GM11168 (cell line): ENCODE data around the gene TRUB2.

ENCODE experiments used
- in situ Hi-C: fragments of 300-500 bp; cut with MboI; formaldehyde crosslinking; loops from one replicate; pipeline ENCODE4 v1.12.0; 2022; ENCODE audit warnings: low sequenced_read_pairs; ENCODE audit not compliant: unreplicated experiment

TRUB2 gene, protein sequence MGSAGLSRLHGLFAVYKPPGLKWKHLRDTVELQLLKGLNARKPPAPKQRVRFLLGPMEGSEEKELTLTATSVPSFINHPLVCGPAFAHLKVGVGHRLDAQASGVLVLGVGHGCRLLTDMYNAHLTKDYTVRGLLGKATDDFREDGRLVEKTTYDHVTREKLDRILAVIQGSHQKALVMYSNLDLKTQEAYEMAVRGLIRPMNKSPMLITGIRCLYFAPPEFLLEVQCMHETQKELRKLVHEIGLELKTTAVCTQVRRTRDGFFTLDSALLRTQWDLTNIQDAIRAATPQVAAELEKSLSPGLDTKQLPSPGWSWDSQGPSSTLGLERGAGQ

DNA sequence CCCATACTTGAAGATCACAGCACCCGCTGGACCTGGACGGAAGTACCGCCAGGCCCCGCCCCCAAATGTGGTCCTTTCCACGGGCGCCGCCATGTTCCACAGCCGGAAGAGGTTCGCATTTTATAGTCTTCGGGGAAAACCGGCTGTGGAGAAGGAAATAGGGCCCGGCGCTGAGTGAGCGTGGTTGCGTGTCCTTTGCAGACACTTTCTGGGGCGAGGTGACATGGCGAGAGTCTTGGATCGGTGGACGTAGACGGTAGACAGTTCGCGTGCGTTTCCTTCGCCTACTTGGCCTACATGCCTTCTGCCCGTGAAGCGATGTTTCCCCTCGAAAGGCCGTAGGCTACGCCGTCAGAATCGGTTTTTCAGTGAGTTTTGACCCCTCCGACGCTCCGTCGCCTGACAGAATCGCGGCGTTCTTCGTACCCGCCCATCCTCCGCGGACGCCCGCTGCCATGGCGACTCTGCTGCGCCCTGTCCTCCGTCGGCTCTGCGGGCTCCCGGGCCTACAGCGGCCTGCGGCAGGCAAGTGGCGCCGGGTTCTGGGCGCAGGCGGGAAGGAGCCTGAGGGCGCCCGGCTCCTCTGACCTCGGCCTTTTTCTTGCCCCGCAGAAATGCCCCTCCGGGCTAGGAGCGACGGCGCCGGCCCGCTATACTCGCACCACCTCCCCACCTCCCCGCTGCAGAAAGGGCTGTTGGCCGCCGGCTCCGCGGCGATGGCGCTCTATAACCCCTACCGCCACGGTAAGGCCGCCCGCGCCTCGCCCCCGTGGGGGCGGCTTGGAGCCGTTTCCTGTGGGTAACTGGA lies at the start of gene TRUB2, which contains the start of gene COQ4:
Gene TRUB2, minus strand, starts transcription at position 44 of the 808 bp plus-strand sequence. Its CDS starts 39 bp downstream, at position 5.
Gene COQ4, plus strand, starts transcription at position 436 of the 808 bp plus-strand sequence. Its CDS starts 20 bp downstream, at position 456.
- in situ Hi-C loops, result no loop called here

DNA sequence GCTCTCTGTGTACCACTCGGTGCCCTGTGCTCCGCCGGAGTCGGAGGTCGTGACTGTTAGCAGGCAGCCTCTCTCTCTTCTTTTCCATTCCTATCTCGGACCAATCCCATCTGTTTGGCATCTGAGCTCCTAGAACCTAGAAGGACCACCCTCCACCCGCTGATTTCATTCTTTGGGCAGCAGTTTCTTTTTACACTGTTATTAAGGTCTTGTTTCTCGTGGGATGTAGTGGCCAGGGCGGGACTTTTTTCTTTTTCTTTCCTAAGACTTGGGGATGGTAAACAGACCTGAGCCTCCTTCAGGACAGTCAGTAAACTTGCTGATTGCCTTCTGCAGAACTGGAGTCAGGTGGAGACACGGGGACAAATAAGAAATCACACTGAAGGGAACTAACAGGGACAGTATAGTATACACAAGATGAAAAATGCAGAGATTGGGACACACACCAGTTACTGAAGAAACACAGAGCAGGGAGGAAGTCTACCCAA lies 49.4 kb upstream of the TRUB2 start:
- in situ Hi-C loops, result no loop called here

DNA sequence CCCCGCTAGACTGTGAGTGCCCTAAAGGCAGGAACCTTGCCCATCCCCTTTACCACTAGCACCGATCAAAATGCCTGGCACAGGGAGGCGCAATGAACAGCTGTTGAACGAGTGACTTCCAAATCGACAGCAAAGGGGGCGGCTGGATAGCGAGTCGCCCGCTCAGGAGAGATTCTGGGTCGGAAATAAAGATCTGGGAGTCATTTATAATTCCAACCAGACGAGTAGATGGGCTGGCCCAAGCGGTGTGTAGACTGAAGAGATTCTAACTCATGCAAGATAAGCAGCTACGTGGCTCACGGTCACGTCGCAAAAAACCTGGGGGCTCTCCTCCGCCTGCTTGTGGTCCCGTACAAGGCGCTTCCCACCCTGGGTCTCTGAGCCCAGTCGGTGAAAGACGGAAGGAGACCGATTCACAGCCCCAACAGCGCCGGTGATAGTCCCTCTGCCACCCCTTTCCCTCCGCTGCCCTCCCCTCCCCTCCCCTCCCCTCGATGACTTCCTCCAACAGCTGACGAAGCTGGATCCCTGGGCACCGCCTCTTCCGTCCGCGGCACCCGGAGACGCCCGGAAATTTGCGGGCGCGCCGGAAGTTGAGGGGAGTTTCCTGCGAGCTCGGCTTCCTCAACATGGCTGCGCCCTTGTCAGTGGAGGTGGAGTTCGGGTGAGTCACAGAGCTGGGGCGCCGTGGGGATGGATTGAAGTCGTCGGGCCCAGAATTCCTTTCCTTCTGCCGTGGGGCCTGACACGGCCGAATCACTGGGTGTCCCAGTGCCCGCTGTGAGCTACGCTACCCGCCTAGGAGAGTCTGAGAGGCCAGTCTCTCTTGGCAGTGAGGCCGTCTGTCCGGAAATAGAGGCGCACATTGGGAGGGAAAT lies 48.7 kb upstream of the TRUB2 start, which contains the start of gene URM1:
Gene URM1, plus strand, starts transcription at position 623 of the 878 bp plus-strand sequence. Its CDS starts 7 bp downstream, at position 630.
- in situ Hi-C loops, result no loop called here

DNA sequence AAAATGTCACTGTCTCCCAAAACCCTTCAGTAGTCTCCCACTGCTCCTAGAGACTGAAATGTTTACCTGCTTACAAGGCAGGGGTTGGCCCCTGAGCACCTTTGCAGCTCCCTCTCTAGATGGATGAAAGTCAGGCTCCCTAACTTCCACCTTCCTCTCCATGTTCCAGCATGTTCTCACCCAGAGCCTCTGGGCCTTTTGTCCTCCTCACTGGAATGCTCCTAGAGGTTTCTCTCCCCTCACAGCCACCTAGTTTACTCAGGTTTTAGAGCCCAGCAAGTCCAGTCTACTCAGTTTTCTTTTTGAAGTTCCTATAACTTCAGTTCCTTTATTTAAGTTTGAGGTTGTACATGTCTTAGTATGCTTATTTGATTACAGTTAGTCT lies 48.1 kb upstream of the TRUB2 start:
- in situ Hi-C loops, result no loop called here

DNA sequence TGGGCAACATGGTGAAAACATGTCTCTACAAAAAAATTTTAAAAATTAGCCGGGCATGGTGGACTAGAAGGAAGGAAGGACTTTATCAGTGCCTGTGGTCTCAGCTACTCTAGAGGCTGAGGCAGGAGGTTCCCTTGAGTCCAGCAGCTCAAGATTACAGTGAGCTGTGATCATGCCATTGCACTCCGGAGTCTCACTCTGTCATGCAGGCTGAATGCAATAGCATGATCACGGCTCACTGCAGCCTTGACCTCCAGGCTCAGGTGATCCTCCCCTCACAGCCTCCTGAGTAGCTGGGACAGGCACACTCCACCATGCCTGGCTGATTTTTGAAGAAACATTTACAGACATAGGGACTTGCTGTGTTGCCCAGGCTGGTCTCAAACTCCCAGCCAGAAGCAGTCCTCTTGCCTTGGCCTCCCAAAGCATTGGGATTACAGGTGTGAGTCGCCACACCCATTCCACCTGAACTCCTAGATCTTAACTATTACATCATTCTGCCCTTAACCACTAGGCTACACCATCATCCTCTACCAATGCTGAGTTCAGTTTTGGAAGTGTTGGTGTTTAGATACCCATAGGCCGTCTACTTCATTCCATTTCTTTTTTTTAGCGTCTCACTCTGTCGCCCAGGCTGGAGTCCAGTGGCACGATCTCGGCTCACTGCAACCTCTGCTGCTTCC lies 46.9 kb upstream of the TRUB2 start:
- in situ Hi-C loops, result no loop called here

DNA sequence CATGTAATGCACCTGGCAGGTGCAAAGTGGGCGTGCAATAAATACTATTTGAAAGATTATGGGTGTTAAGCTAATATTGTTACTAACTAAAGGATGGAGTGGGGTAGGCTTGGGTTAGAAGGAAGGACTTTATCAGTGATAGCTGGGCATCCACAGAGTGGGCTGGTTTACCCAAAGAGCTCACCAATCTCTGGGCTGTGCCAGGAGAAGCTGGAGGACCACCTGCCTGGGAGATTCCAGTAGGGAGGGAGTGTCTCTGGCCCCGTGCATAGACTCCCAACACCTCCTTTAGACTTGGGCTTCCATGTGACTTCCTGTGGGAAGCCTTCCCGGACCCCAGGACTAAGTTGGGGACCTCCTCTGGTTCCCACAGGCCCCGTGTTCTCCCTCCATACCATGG lies 43.3 kb upstream of the TRUB2 start:
- in situ Hi-C loops, result no loop called here

DNA sequence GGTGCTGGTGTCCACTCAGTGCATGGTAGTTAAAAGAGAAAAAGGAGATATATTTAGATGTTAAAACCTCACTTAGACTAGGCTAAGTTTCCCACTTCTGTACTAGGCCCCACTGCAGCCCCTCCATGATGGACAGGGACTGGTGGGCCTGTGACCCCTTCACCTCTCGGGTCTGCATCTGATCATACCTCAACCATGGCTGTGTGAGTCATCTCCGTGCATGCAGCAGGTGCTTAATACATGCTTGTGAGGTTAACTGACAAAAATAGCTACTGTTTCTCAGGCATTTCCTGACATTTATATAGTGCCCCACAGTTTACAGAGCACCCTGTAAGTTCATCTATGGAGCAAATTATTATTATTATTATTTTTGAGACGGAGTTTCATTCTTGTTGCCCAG lies 40.5 kb upstream of the TRUB2 start:
- in situ Hi-C loops, result no loop called here

DNA sequence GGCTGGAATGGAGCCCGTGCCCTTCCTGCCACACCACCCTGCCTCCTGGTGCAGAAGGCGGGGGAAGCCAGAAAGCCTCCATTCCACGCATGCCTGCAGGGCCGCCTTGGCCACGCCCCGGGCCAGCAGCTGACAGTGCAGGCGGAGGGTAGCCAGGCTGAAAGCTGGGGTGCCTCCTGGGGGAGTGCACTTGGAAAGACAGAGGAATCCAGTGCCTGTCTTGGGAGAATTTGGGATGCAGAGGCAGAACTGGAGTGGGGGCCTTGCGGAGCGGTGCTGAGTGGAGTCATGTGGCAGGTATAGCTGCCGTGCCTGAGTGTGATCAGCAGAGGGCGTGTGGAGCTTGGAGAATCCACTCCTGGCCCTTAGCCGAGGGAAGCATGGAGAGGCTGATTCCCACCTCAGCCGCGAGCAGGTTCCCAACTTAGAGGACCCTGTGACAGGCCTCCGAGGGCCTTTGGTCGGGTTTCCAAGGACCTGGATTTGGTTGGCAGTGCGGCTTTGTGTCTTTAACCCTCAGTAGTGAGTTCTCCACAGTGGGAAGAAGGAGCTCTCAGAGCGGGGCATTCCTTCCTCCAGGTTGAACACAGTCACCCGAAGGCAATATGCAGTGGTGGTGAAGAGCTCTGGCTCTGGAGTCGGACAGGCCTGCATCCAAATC lies 39.9 kb upstream of the TRUB2 start:
- in situ Hi-C loops, result no loop called here

DNA sequence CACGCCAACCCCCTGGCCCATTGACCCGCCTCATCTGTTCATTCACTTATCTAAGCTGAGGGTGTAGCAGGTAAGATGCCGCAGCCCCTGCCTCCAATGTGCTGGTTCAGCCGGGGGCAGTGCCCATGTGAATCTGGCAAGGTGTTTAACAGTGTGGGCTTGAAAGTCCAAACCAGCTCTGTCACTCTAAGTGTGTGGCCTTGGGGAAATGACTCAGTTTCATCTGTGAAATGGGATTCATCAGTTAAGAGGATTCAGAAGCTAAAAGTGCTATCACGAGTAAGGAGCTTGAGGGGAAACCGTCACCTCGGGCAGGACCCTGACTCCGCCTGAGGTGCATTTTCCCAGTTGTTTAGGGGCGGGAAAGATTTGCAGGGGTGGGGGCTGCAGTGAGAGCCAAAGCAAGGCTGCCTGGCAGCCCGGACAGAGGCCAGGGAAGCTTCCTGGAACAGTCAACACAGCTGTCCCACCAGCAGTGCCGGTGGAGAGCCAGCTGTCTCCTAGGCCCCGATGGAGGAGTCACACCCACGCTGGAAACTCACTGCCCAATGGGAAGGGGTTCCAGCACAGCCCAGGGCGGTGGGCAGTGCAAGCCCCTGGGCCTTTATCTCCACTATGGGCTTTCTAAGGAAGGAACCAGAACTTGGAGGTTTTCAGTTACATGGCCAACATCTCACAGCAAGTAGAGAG lies 39.2 kb upstream of the TRUB2 start:
- in situ Hi-C loops, result no loop called here

DNA sequence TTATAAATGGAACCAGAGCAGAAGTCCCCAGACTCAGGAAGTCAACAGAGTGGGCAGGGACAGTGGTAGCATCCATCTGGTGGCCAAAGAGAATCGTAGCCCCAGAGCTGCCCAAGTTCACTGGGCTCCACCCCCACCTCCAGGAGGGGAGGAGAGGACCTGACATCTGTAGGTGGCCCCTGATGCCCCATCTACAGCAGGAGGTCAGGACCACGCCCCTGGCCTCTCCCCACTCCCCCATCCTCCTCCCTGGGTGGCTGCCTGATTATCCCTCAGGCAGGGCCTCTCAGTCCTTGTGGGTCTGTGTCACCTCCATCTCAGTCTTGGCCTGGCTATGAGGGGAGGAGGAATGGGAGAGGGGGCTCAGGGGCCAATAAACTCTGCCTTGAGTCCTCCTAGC lies 38.6 kb upstream of the TRUB2 start:
- in situ Hi-C loops, result no loop called here

DNA sequence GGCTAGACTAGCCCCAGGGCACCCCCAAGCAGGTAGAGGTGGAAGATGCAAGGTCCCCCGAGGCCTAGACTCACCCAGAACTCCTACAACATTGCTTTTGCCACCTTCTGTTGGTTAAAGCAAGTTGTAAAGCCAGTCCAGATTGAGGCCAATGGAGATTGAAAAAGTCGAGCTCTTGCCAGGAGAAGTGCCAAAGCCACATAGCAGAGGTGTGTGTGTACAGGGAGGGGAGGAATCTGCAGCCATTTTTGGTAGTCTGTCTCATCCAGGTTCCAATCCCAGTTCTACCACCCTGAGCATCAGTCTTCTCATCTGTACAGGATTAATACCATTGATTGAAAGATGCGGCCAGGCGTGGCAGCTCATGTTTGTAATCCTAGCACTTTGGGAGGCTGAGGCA lies 36.6 kb upstream of the TRUB2 start:
- in situ Hi-C loops, result no loop called here

DNA sequence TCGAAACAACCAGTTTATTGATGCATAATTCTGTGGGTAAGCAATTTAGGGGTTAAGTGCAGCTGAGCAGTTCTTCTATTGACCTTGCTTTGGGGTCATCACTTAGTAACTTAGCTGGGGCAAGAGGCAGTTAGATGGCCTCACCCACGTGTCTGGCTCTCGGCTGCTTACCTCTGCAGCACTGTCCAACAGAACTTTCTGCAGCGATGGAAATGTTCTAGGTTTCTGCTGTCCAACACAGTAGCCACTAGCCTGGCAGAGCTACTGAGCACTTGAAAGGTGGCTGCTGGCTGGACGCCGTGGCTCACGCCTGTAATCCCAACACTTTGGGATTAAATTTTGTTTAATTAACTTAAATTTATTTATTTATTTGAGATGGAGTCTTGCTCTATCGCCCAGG lies 35.8 kb upstream of the TRUB2 start:
- in situ Hi-C loops, result no loop called here

DNA sequence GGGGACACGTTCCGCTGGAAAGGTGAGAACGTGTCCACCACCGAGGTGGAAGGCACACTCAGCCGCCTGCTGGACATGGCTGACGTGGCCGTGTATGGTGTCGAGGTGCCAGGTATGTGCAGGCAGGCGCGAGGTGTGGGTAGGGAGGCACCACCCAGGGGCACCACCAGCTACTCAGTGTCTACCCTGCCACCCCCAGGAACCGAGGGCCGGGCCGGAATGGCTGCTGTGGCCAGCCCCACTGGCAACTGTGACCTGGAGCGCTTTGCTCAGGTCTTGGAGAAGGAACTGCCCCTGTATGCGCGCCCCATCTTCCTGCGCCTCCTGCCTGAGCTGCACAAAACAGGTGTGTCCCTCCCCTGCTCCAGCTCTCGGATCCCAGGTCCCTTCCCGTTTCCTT lies 33.2 kb upstream of the TRUB2 start:
- in situ Hi-C loops, result no loop called here

DNA sequence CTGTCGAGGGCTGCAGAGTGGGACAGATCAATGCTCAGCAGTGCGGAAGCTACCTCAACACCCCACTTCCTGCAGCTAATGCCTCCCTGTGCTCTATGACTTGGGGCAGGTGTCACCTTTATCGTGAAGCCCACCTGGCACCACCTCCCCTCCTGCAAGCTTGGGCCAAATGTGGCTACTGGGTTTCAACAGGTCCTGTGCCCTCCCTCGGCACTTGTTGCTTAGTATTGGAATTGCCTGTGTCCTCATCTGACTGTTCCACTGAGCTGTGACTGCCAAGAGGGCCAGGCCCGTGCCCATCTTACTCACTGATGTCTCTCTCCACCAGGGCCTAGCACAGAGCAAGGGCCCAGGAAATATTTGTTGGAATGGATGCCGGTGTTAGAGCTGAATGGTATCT lies 27.5 kb upstream of the TRUB2 start:
- in situ Hi-C loops, result no loop called here

DNA sequence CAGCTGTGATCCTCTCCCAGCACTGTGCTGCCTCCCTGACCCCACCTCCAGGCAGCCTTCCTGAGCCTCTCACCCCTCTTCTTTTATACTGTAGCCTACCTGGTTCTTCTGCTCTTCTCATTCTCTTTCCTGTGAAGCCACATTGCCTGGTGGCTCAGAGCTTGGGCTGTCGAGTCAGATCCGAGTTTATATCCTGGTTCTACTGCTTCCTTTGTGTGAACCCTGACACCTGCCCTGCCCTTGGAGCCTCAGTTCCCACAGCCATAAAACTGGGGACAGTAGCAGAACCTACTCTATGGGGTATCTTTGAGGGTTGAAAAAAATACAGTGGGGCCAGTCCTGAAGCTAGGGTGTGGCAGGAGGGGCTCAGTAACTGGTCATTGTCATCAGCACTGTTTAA lies 26.9 kb upstream of the TRUB2 start:
- in situ Hi-C loops, result no loop called here

DNA sequence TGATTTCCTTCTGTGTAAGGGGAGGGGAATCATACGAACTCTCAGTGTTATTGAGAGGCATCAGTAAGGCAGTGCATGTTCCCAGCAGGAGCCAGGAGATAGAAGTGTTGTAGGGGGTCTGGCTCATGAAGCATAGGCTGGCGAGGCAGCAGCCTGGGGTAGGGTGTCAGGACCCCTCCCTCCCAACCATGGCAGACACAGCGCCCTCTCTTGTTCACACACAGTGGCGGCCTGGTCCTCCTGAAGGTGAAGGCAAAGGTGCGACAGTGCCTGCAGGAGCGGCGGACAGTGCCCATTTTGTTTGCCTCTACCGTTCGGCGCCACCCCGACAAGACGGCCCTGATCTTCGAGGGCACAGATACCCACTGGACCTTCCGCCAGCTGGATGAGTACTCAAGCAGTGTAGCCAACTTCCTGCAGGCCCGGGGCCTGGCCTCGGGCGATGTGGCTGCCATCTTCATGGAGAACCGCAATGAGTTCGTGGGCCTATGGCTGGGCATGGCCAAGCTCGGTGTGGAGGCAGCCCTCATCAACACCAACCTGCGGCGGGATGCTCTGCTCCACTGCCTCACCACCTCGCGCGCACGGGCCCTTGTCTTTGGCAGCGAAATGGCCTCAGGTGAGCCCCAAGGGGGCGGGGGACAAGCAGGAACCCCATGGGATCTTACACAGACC lies 22.8 kb upstream of the TRUB2 start:
- in situ Hi-C loops, result no loop called here

DNA sequence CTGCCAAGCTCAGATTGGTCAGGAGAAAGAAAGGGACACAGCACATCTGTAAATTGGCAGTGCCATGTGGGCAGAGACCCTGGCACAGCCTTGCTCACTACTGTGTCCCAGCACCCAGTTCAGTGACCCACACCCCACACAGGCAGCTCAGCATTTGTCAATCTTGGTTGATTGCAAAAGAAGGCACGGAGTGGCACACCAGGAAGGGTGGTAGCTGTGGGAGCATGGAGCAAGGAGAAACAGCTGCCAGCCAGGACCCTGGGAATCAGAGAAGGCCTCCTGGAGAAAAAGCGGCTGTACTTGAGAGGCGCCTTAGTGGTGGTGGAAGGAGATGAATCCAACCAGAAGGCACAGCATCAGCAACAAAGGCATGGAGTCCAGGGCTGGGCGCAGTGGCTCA lies 21.6 kb upstream of the TRUB2 start:
- in situ Hi-C loops, result no loop called here

DNA sequence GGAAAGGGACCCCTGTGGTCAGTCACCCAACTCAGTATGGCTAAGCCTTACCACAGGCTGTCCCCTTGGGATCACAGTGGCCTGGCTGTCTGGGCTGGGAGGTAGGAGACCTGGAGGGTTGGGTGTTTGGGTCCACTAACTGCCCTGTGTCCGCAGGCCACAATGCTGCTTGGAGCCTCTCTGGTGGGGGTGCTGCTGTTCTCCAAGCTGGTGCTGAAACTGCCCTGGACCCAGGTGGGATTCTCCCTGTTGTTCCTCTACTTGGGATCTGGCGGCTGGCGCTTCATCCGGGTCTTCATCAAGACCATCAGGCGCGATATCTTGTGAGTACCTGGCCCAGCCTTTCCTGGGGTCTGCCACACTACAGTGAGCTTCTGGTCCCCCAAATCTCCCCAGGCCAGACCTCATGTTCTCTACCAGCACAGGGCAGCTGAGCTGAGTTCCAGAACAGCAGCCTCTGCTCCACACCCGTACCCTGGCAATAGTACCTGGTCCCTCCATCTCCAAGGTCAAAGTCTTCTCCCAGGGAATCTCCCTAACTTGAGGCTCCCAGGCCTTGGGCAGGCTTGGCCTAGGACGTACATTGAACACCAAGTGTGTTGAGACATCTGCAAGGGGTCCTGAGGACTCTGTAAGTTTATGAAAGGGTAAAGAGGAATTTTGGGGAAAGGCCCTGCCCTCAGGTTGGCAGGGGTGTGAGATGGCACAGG lies 20.9 kb upstream of the TRUB2 start:
- in situ Hi-C loops, result no loop called here
